Keratinocyte (primary cell): ENCODE data around the gene RNLS.

Source experiments
- EZH2 ChIP-seq: IDR thresholded peaks from one replicate; pipeline ENCODE4 v1.6.1; 2012; ENCODE audit warnings: inconsistent platforms, mild to moderate bottlenecking, low read length, moderate library complexity
- TF ChIP-seq, protein P1 (sequence below), 3 experiments: IDR thresholded peaks in 1 of 3; conservative IDR thresholded peaks in 1 of 3; optimal IDR thresholded peaks in 1 of 3; 2 replicates in 2 of 3; 3 replicates in 1 of 3; pipeline versions ENCODE3 to v1.5.1; 2011; ENCODE audit warnings: low read length in 3 of 3, mild to moderate bottlenecking in 3 of 3, moderate library complexity in 2 of 3, control low read depth in 1 of 3, inconsistent platforms in 1 of 3; ENCODE audit not compliant: insufficient read depth in 2 of 3; ENCODE audit errors: extremely low read depth in 1 of 3

DNA sequence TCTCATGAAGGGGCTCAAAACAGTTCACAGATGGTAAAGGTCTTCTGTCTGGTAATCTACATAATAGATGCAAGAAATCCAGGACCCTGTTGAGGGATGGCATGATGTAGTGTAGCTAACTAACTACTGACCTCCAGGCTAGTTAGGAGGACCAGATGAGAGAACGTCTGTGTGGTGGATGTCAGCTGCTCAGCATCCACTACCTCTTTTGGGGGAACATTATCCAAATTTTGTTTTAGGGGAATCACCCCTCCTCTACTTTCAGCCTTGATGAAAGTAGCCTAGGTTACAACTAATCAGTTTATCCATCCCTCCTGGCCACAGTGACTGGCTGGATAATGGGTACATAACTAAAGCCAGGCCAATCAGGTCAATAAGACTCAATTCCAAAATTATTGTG lies 246.0 kb downstream of the RNLS start:
- TF ChIP-seq, protein P1, sequence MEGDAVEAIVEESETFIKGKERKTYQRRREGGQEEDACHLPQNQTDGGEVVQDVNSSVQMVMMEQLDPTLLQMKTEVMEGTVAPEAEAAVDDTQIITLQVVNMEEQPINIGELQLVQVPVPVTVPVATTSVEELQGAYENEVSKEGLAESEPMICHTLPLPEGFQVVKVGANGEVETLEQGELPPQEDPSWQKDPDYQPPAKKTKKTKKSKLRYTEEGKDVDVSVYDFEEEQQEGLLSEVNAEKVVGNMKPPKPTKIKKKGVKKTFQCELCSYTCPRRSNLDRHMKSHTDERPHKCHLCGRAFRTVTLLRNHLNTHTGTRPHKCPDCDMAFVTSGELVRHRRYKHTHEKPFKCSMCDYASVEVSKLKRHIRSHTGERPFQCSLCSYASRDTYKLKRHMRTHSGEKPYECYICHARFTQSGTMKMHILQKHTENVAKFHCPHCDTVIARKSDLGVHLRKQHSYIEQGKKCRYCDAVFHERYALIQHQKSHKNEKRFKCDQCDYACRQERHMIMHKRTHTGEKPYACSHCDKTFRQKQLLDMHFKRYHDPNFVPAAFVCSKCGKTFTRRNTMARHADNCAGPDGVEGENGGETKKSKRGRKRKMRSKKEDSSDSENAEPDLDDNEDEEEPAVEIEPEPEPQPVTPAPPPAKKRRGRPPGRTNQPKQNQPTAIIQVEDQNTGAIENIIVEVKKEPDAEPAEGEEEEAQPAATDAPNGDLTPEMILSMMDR (optimal IDR thresholded peaks at IDR 0.05 in 1 of 3, IDR thresholded peaks at IDR 0.05 in 1 of 3, conservative IDR thresholded peaks at IDR 0.05 in 1 of 3; ENCODE audit: extremely low read depth in 1 of 3, insufficient read depth in 2 of 3, low read length in 3 of 3) = no peak
- no peak for TF ChIP-seq EZH2
